ENCODE data around the gene EXOC6. TPM values are rescaled to one million over a fixed set of nuclear protein-coding genes. Genes with fewer than 3 reads are reported as not detected.

Gene EXOC6
- total RNA-seq, 1 donor from 2014 or later = 14.2 TPM

GRCh38 chr10:92846344-92846743, 2.0 kb upstream of the EXOC6 start:
- H3K4me1 Mint-ChIP-seq = peaks cover 34% of the 10 kb centered on the region
- intact Hi-C loops (cut with micrococcal nuclease) = loop anchor here (2.0 to 5.0 kb wide), 4 partner anchors 16 to 1434 kb away; partner anchors contain the start of genes CEP55, HECTD2 and KIF11
- H3K27me3 Mint-ChIP-seq = no peaks in the 10 kb centered on the region
- DNase-seq = no peak
- no peak overlapping the region for H3K4me3 Mint-ChIP-seq
- H3K9me3 Mint-ChIP-seq = peaks cover 5% of the 10 kb centered on the region
- no peaks in the 10 kb centered on the region for H3K36me3 Mint-ChIP-seq (ENCODE audit: low read depth)
- peak overlapping the region; percentile 60 for H3K27ac Mint-ChIP-seq

- peaks cover 34% of the 10 kb centered on the region for H3K4me1 Mint-ChIP-seq
- no peak for DNase-seq
- no peaks in the 10 kb centered on the region for H3K36me3 Mint-ChIP-seq (ENCODE audit: low read depth)
- intact Hi-C loops (cut with micrococcal nuclease) = loop anchor here (2.0 to 5.0 kb wide), 4 partner anchors 16 to 1435 kb away; partner anchors contain the start of genes CEP55, HECTD2 and KIF11
- H3K27ac Mint-ChIP-seq = peak overlapping the region; percentile 74
- H3K9me3 Mint-ChIP-seq = peaks cover 5% of the 10 kb centered on the region
- H3K4me3 Mint-ChIP-seq = peak overlapping the region; percentile 81
- H3K27me3 Mint-ChIP-seq = no peaks in the 10 kb centered on the region
Observed at GRCh38 chr10:92846854-92847201, 1.5 kb upstream of the EXOC6 start.

- no peaks in the 10 kb centered on the region for H3K27me3 Mint-ChIP-seq
- peaks cover 3% of the 10 kb centered on the region for H3K36me3 Mint-ChIP-seq (ENCODE audit: low read depth)
- H3K27ac Mint-ChIP-seq = peak overlapping the region; percentile 74
- H3K9me3 Mint-ChIP-seq = peaks cover 5% of the 10 kb centered on the region
- peak overlapping the region; percentile 81 for H3K4me3 Mint-ChIP-seq
- peaks cover 34% of the 10 kb centered on the region for H3K4me1 Mint-ChIP-seq
- intact Hi-C loops (cut with micrococcal nuclease) = loop anchor here (2.0 to 5.0 kb wide), 4 partner anchors 17 to 1435 kb away; partner anchors contain the start of genes CEP55, HECTD2 and KIF11
- peak; percentile 58 for DNase-seq
Observed at GRCh38 chr10:92847202-92847864, 987 bp upstream of the EXOC6 start.

- Mint-ChIP-seq H3K27me3 (no peaks in the 10 kb centered on the region), H3K4me1 (peaks cover 33% of the 10 kb centered on the region)
Observed at GRCh38 chr10:92848037-92848440, 281 bp upstream of the EXOC6 start.

GRCh38 chr10:92849234-92849525, 860 bp downstream of the EXOC6 start:
- intact Hi-C loops (cut with micrococcal nuclease) = loop anchor here (2.0 to 5.0 kb wide), 5 partner anchors 160 to 1437 kb away; partner anchors contain the start of genes CEP55, FRA10AC1, HECTD2 and HHEX
- Mint-ChIP-seq H3K27me3 (no peaks in the 10 kb centered on the region), H3K36me3 (ENCODE audit: low read depth) (peaks cover 3% of the 10 kb centered on the region), H3K4me1 (peaks cover 31% of the 10 kb centered on the region), H3K9me3 (peaks cover 5% of the 10 kb centered on the region), H3K27ac (peak overlapping the region; percentile 86), H3K4me3 (peak overlapping the region; percentile 81)
- DNase-seq = no peak

More at GRCh38 chr10:92848037-92848440, 281 bp upstream of the EXOC6 start:
- intact Hi-C loops (cut with micrococcal nuclease) = loop anchor here (2.0 to 5.0 kb wide), 5 partner anchors 159 to 1436 kb away; partner anchors contain the start of genes CEP55, FRA10AC1, HECTD2 and HHEX
- no peak for DNase-seq
- Mint-ChIP-seq H3K9me3 (peaks cover 5% of the 10 kb centered on the region), H3K27ac (peak overlapping the region; percentile 74), H3K4me3 (peak overlapping the region; percentile 81), H3K36me3 (ENCODE audit: low read depth) (peaks cover 3% of the 10 kb centered on the region)

- Mint-ChIP-seq H3K4me1 (peaks cover 31% of the 10 kb centered on the region), H3K36me3 (ENCODE audit: low read depth) (peaks cover 3% of the 10 kb centered on the region), H3K9me3 (peaks cover 5% of the 10 kb centered on the region), H3K27me3 (no peaks in the 10 kb centered on the region), H3K27ac (peak overlapping the region; percentile 86), H3K4me3 (peak overlapping the region; percentile 81)
- peak; percentile 54 for DNase-seq
- intact Hi-C loops (cut with micrococcal nuclease) = loop anchor here (2.0 to 5.0 kb wide), 5 partner anchors 161 to 1437 kb away; partner anchors contain the start of genes CEP55, FRA10AC1, HECTD2 and HHEX
Observed at GRCh38 chr10:92849576-92850090, 1.3 kb downstream of the EXOC6 start.

- Mint-ChIP-seq H3K27me3 (no peaks in the 10 kb centered on the region), H3K4me1 (peaks cover 31% of the 10 kb centered on the region), H3K27ac (no peak overlapping the region), H3K9me3 (peaks cover 5% of the 10 kb centered on the region), H3K4me3 (no peak overlapping the region), H3K36me3 (ENCODE audit: low read depth) (peaks cover 3% of the 10 kb centered on the region)
- peak; percentile 7 for DNase-seq
- intact Hi-C loops (cut with micrococcal nuclease) = no loop called here
Observed at GRCh38 chr10:92850185-92850584, 1.9 kb downstream of the EXOC6 start.

GRCh38 chr10:92851003-92851402, 2.7 kb downstream of the EXOC6 start:
- H3K4me1 Mint-ChIP-seq = peaks cover 29% of the 10 kb centered on the region
- H3K9me3 Mint-ChIP-seq = peaks cover 5% of the 10 kb centered on the region
- intact Hi-C loops (cut with micrococcal nuclease) = no loop called here
- H3K27ac Mint-ChIP-seq = no peak overlapping the region
- H3K36me3 Mint-ChIP-seq (ENCODE audit: low read depth) = peaks cover 3% of the 10 kb centered on the region
- no peaks in the 10 kb centered on the region for H3K27me3 Mint-ChIP-seq
- H3K4me3 Mint-ChIP-seq = no peak overlapping the region
- DNase-seq = peak; percentile 0

- Mint-ChIP-seq H3K4me3 (no peak overlapping the region), H3K27ac (no peak overlapping the region), H3K4me1 (no peaks in the 10 kb centered on the region), H3K36me3 (ENCODE audit: low read depth) (peaks cover 23% of the 10 kb centered on the region), H3K27me3 (no peaks in the 10 kb centered on the region), H3K9me3 (peaks cover 25% of the 10 kb centered on the region)
- intact Hi-C loops (cut with micrococcal nuclease) = no loop called here
- DNase-seq = no peak
Observed at GRCh38 chr10:92855560-92855959, 7.2 kb downstream of the EXOC6 start.

- no peak overlapping the region for H3K4me3 Mint-ChIP-seq
- H3K27ac Mint-ChIP-seq = no peak overlapping the region
- H3K9me3 Mint-ChIP-seq = peaks cover 26% of the 10 kb centered on the region
- H3K4me1 Mint-ChIP-seq = no peaks in the 10 kb centered on the region
- peaks cover 24% of the 10 kb centered on the region for H3K36me3 Mint-ChIP-seq (ENCODE audit: low read depth)
- DNase-seq = peak; percentile 0
- intact Hi-C loops (cut with micrococcal nuclease) = no loop called here
- no peaks in the 10 kb centered on the region for H3K27me3 Mint-ChIP-seq
Observed at GRCh38 chr10:92857904-92858514, 9.7 kb downstream of the EXOC6 start.

- H3K4me3 Mint-ChIP-seq = no peak overlapping the region
- H3K27me3 Mint-ChIP-seq = no peaks in the 10 kb centered on the region
- H3K4me1 Mint-ChIP-seq = peaks cover 2% of the 10 kb centered on the region
- no peaks in the 10 kb centered on the region for H3K9me3 Mint-ChIP-seq
- intact Hi-C loops (cut with micrococcal nuclease) = no loop called here
- H3K27ac Mint-ChIP-seq = no peak overlapping the region
- no peak for DNase-seq
- H3K36me3 Mint-ChIP-seq (ENCODE audit: low read depth) = no peaks in the 10 kb centered on the region
Observed at GRCh38 chr10:92867235-92867634, 18.9 kb downstream of the EXOC6 start.

GRCh38 chr10:92868036-92868435, 19.7 kb downstream of the EXOC6 start:
- Mint-ChIP-seq H3K27me3 (no peaks in the 10 kb centered on the region), H3K4me1 (peaks cover 4% of the 10 kb centered on the region), H3K9me3 (no peaks in the 10 kb centered on the region), H3K36me3 (ENCODE audit: low read depth) (no peaks in the 10 kb centered on the region), H3K4me3 (no peak overlapping the region), H3K27ac (no peak overlapping the region)
- DNase-seq = no peak
- intact Hi-C loops (cut with micrococcal nuclease) = no loop called here

- no peaks in the 10 kb centered on the region for H3K9me3 Mint-ChIP-seq
- intact Hi-C loops (cut with micrococcal nuclease) = no loop called here
Observed at GRCh38 chr10:92868557-92868956, 20.2 kb downstream of the EXOC6 start.

GRCh38 chr10:92873029-92873428, 24.7 kb downstream of the EXOC6 start:
- Mint-ChIP-seq H3K4me1 (peaks cover 13% of the 10 kb centered on the region), H3K4me3 (no peak overlapping the region), H3K36me3 (ENCODE audit: low read depth) (no peaks in the 10 kb centered on the region), H3K27ac (no peak overlapping the region), H3K9me3 (no peaks in the 10 kb centered on the region), H3K27me3 (peaks cover 3% of the 10 kb centered on the region)
- DNase-seq = no peak
- intact Hi-C loops (cut with micrococcal nuclease) = no loop called here

More at GRCh38 chr10:92868557-92868956, 20.2 kb downstream of the EXOC6 start:
- Mint-ChIP-seq H3K4me1 (peaks cover 5% of the 10 kb centered on the region), H3K27me3 (no peaks in the 10 kb centered on the region), H3K36me3 (ENCODE audit: low read depth) (no peaks in the 10 kb centered on the region), H3K27ac (no peak overlapping the region), H3K4me3 (no peak overlapping the region)
- DNase-seq = no peak

All from activated CD4-positive, alpha-beta T cell treated with anti-CD3 and anti-CD28 coated beads, Interleukin-2, amount 10 ng/mL, durations not matched to agents 24 days and 14 days (primary cell).